B cell (primary cell): ENCODE results near the gene THBD.

ENCODE experiments used
- EZH2 ChIP-seq: IDR thresholded peaks from 2 replicates; pipeline ENCODE4 v1.6.1; 2012; ENCODE audit warnings: borderline replicate concordance, low read depth, mild to moderate bottlenecking, moderate library complexity, low read length; ENCODE audit not compliant: insufficient read depth, poor library complexity, severe bottlenecking
- TF ChIP-seq, protein P1 (sequence below): fragments of 200-600 bp; IDR thresholded peaks from one replicate; pipeline ENCODE4 v1.8.0; 2022; ENCODE audit warnings: antibody characterized with exemption, mild to moderate bottlenecking

DNA sequence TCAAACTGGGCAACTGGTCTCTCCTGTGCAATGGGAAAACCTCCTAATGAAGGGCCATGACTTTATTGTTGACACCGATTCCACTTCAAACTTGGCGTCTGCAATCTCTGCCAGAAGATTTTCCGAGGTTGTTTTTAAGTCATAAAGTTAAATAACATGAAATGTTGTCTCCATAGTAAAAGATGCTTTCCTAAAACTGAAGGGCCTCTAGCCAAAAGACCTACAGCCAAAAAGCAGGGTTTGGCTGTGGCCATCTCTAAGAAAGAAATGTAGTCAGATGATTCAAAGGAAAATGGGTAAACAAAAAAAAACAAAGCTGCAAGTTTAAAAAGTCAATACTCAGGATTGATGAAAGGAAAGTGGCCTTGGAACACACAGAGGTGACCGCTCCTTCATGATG is 22.5 kb upstream of the THBD start:
- TF ChIP-seq, protein P1, sequence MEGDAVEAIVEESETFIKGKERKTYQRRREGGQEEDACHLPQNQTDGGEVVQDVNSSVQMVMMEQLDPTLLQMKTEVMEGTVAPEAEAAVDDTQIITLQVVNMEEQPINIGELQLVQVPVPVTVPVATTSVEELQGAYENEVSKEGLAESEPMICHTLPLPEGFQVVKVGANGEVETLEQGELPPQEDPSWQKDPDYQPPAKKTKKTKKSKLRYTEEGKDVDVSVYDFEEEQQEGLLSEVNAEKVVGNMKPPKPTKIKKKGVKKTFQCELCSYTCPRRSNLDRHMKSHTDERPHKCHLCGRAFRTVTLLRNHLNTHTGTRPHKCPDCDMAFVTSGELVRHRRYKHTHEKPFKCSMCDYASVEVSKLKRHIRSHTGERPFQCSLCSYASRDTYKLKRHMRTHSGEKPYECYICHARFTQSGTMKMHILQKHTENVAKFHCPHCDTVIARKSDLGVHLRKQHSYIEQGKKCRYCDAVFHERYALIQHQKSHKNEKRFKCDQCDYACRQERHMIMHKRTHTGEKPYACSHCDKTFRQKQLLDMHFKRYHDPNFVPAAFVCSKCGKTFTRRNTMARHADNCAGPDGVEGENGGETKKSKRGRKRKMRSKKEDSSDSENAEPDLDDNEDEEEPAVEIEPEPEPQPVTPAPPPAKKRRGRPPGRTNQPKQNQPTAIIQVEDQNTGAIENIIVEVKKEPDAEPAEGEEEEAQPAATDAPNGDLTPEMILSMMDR = no peak
- TF ChIP-seq EZH2 = no peak
